NB4 (cell line): ENCODE data around the gene PDX1.

Experiments
- CTCF ChIP-seq: IDR thresholded peaks from one replicate; pipeline ENCODE4 v1.5.1; 2012; ENCODE audit warnings: low read depth, low read length
- MAX ChIP-seq: IDR thresholded peaks from 2 replicates; pipeline ENCODE4 v1.6.1; 2011; ENCODE audit warnings: low read depth, low read length
- MYC ChIP-seq: IDR thresholded peaks from 2 replicates; pipeline ENCODE4 v1.6.1; 2011; ENCODE audit warnings: low read depth, low read length
- POLR2A ChIP-seq: IDR thresholded peaks from 2 replicates; pipeline ENCODE4 v1.6.1; 2011; ENCODE audit warnings: mild to moderate bottlenecking; ENCODE audit not compliant: insufficient read length; ENCODE audit errors: extremely low read depth

- TF ChIP-seq CTCF: no peak
- no peak for TF ChIP-seq POLR2A
- no peak for TF ChIP-seq MAX
- TF ChIP-seq MYC: no peak
These were observed 12.5 kb upstream of the PDX1 start for GRCh38 chr13:27907121-27907787.
